OCI-LY1 (cell line): ENCODE results near the gene IGFN1.

Source experiments
- H2AFZ ChIP-seq: fragments of 200-600 bp; sonication (generic), shearing (Covaris generic); 2 replicates; pipeline ENCODE4 v1.6.0; 2014; ENCODE audit warnings: antibody characterized with exemption, mild to moderate bottlenecking, low read length
- H3F3A ChIP-seq: fragments of 200-600 bp; sonication (generic), shearing (Covaris generic); 2 replicates; pipeline ENCODE4 v1.6.0; 2014; ENCODE audit warnings: mild to moderate bottlenecking, antibody characterized with exemption, low read length, moderate library complexity; ENCODE audit not compliant: insufficient read depth
- H3K27ac ChIP-seq: fragments of 200-600 bp; sonication (generic); 2 replicates; pipeline ENCODE4 v1.5.1; 2014; ENCODE audit warnings: low read length, mixed run types, mild to moderate bottlenecking, low read depth; ENCODE audit not compliant: poor library complexity, severe bottlenecking
- H3K27me3 ChIP-seq: fragments of 200-600 bp; sonication (generic); 2 replicates; pipeline ENCODE4 v1.6.0; 2014; ENCODE audit warnings: antibody characterized with exemption, mild to moderate bottlenecking, low read length, moderate library complexity; ENCODE audit not compliant: insufficient read depth
- H3K36me3 ChIP-seq: fragments of 200-600 bp; sonication (generic); 2 replicates; pipeline ENCODE4 v1.6.1; 2014; ENCODE audit warnings: mild to moderate bottlenecking, antibody characterized with exemption, low read length, moderate library complexity, mixed read lengths; ENCODE audit not compliant: insufficient read depth
- H3K4me1 ChIP-seq: fragments of 200-600 bp; sonication (generic); 2 replicates; pipeline ENCODE4 v1.5.1; 2014; ENCODE audit warnings: mild to moderate bottlenecking, low read length, moderate library complexity; ENCODE audit not compliant: insufficient read depth, severe bottlenecking
- H3K4me2 ChIP-seq: fragments of 200-600 bp; sonication (generic), shearing (Covaris generic); 2 replicates; pipeline ENCODE4 v1.6.1; 2014; ENCODE audit warnings: low read length
- H3K4me3 ChIP-seq: fragments of 200-600 bp; sonication (generic); 2 replicates; pipeline ENCODE4 v1.5.1; 2014; ENCODE audit warnings: low read length, low read depth, mild to moderate bottlenecking, mixed read lengths; ENCODE audit not compliant: poor library complexity, severe bottlenecking
- H3K79me2 ChIP-seq: fragments of 200-600 bp; shearing (Covaris generic); 2 replicates; pipeline ENCODE4 v1.6.1; 2016; ENCODE audit warnings: mixed run types, low read length, mixed read lengths; ENCODE audit not compliant: insufficient read depth
- H3K9ac ChIP-seq: fragments of 200-600 bp; sonication (generic), shearing (Covaris generic); 2 replicates; pipeline ENCODE4 v1.6.1; 2014; ENCODE audit warnings: mild to moderate bottlenecking, low read length, mixed read lengths
- H3K9me2 ChIP-seq: fragments of 200-600 bp; sonication (generic), shearing (Covaris generic); 2 replicates; pipeline ENCODE4 v1.6.1; 2014; ENCODE audit warnings: low read depth, mild to moderate bottlenecking, low read length, mixed read lengths
- H3K9me3 ChIP-seq: fragments of 200-600 bp; shearing (Covaris generic); 2 replicates; pipeline ENCODE4 v1.6.1; 2014; ENCODE audit warnings: low read length, mixed read lengths
- H4K20me1 ChIP-seq: fragments of 200-600 bp; sonication (generic), shearing (Covaris generic); 2 replicates; pipeline ENCODE4 v1.6.0; 2016; ENCODE audit warnings: mild to moderate bottlenecking, low read length; ENCODE audit not compliant: insufficient read depth
- EZH2 ChIP-seq: fragments of 200-600 bp; sonication (generic), shearing (Covaris generic); IDR thresholded peaks from 2 replicates; pipeline ENCODE4 v1.8.0; 2017; ENCODE audit warnings: borderline replicate concordance, mixed run types, mild to moderate bottlenecking, antibody characterized with exemption, low read length, moderate library complexity, mixed read lengths
- TF ChIP-seq, protein P1 (sequence below): fragments of 200-600 bp; sonication (generic), shearing (Covaris generic); IDR thresholded peaks from 2 replicates; pipeline ENCODE4 v1.5.1; 2017; ENCODE audit warnings: mild to moderate bottlenecking, antibody characterized with exemption, low read length, moderate library complexity, mixed read lengths

IGFN1 gene

DNA sequence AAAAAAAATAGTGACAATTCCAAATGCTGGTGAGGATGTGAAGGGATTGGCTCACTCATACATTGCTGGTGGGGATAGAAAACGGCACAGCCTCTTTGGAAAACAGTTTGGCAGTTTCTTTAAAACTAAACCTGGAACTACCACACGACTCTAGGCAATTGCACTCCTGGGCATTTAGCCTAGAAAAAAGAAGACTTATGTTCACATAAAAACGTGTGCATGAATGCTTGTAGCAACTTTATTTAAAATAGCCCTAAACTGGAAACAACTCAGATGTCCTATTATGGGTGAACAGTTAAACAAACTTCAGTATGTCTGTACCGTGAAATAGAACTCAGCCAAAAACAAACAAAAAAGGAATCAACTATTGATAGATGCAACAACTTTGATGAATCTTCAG lies 26.9 kb upstream of the IGFN1 start:
- Histone ChIP-seq H3K27me3 (peaks cover 4% of the 10 kb centered on the region; the same call in 1 of the 2 replicates), H2AFZ (no peak overlapping the region), H3F3A (no peaks in the 10 kb centered on the region), H3K27ac (no peak overlapping the region), H3K4me2 (no peak overlapping the region), H3K4me1 (no peaks in the 10 kb centered on the region), H3K9ac (no peak overlapping the region), H3K9me2 (no peaks in the 10 kb centered on the region), H3K4me3 (no peak overlapping the region), H3K79me2 (no peaks in the 10 kb centered on the region), H3K36me3 (no peaks in the 10 kb centered on the region), H4K20me1 (no peaks in the 10 kb centered on the region), H3K9me3 (no peaks in the 10 kb centered on the region)
- TF ChIP-seq, protein P1, sequence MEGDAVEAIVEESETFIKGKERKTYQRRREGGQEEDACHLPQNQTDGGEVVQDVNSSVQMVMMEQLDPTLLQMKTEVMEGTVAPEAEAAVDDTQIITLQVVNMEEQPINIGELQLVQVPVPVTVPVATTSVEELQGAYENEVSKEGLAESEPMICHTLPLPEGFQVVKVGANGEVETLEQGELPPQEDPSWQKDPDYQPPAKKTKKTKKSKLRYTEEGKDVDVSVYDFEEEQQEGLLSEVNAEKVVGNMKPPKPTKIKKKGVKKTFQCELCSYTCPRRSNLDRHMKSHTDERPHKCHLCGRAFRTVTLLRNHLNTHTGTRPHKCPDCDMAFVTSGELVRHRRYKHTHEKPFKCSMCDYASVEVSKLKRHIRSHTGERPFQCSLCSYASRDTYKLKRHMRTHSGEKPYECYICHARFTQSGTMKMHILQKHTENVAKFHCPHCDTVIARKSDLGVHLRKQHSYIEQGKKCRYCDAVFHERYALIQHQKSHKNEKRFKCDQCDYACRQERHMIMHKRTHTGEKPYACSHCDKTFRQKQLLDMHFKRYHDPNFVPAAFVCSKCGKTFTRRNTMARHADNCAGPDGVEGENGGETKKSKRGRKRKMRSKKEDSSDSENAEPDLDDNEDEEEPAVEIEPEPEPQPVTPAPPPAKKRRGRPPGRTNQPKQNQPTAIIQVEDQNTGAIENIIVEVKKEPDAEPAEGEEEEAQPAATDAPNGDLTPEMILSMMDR, result no peak

GRCh38 chr1:201164645-201165044 lies 26.0 kb upstream of the IGFN1 start:
- H3K9ac ChIP-seq, result no peak overlapping the region

DNA sequence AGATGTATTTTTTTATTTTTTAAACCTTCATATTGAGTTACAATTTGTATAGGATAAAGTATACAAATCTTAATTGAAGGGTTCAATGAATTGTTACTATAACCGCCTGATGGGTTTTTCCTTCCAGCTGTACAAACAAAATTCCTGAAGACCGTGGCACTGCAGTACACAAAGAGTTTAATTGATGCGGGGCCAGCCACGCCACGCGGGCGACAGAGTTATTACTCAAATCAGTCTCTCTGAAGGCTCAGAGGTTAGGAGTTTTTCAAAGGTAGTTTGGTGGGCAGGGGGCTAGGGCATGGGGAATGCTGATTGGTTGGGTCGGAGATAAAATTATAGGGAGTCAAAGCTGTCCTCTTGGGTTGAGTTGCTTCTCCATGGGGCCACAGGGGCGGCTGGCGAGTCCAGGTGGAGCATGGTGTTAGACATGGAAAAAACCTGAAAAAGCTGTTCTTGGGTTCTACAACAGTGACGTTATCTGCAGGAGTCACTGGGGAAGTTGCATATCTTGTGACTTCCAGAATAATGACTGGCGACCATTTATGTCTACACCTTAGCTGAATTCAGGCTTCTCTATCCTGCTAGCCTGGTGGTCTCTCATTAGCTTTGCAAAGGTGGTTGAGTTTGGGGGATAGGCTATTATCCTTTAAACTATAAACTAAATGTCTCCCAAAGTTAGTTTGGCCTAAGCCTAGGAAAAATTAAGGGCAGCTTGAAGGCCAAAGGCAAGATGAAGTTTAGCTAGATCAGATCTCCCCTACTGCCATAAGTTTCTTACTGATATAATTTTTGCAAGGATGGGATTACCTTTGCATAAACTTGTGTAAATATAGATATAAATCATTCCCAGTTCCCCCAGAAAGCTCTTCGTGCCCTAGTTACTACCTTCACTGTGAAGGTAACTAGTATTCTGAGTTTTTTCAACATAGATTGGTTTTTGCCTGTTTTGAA lies 23.3 kb upstream of the IGFN1 start:
- H3K9me2 ChIP-seq, result no peaks in the 10 kb centered on the region
- TF ChIP-seq, protein P1, result no peak
- TF ChIP-seq EZH2, result no peak
- H3K79me2 ChIP-seq, result no peaks in the 10 kb centered on the region
- H3K4me1 ChIP-seq, result peaks cover 17% of the 10 kb centered on the region
- H3K27me3 ChIP-seq, result peaks cover 4% of the 10 kb centered on the region; the same call in 1 of the 2 replicates
- H2AFZ ChIP-seq, result no peak overlapping the region
- H3K9ac ChIP-seq, result no peak overlapping the region
- H3K4me3 ChIP-seq, result no peak overlapping the region
- no peak overlapping the region for H3K4me2 ChIP-seq
- H3K36me3 ChIP-seq, result no peaks in the 10 kb centered on the region
- H3F3A ChIP-seq, result no peaks in the 10 kb centered on the region
- no peaks in the 10 kb centered on the region for H4K20me1 ChIP-seq
- H3K27ac ChIP-seq, result no peak overlapping the region
- H3K9me3 ChIP-seq, result no peaks in the 10 kb centered on the region

More at GRCh38 chr1:201164645-201165044, 26.0 kb upstream of the IGFN1 start:
- no peaks in the 10 kb centered on the region for H3K4me1 ChIP-seq
- no peaks in the 10 kb centered on the region for H3K9me2 ChIP-seq
- no peaks in the 10 kb centered on the region for H3K36me3 ChIP-seq
- H3K27ac ChIP-seq, result no peak overlapping the region
- H3F3A ChIP-seq, result no peaks in the 10 kb centered on the region
- TF ChIP-seq, protein P1, result no peak
- no peak for TF ChIP-seq EZH2
- H3K4me3 ChIP-seq, result no peak overlapping the region
- no peak overlapping the region for H2AFZ ChIP-seq
- H3K79me2 ChIP-seq, result no peaks in the 10 kb centered on the region
- no peaks in the 10 kb centered on the region for H4K20me1 ChIP-seq
- no peaks in the 10 kb centered on the region for H3K9me3 ChIP-seq
- H3K4me2 ChIP-seq, result no peak overlapping the region
- peaks cover 4% of the 10 kb centered on the region; the same call in 1 of the 2 replicates for H3K27me3 ChIP-seq
